Adipocyte (in vitro differentiated cells): Measurements from ENCODE around the gene PRR18.
A peak's percentile ranks its signal among the peaks of the same experiment; 100 is the strongest.

Source experiments
- DNase-seq: peaks from one replicate; pipeline ENCODE4 v3.0.0-alpha.2; 2015; ENCODE audit warnings: low read depth
- H3K27me3 ChIP-seq: replicated peaks from 2 replicates; pipeline ENCODE4 v1.7.0; 2013; ENCODE audit warnings: mild to moderate bottlenecking, low read length, moderate library complexity; ENCODE audit not compliant: control insufficient read depth, insufficient read depth
- H3K36me3 ChIP-seq: 2 replicates; pipeline ENCODE4 v1.7.0; 2013; ENCODE audit warnings: low read length, mild to moderate bottlenecking, moderate library complexity; ENCODE audit not compliant: control insufficient read depth, insufficient read depth, severe bottlenecking
- H3K4me1 ChIP-seq: 2 replicates; pipeline ENCODE4 v1.7.0; 2013; ENCODE audit warnings: mild to moderate bottlenecking, low read length, moderate library complexity; ENCODE audit not compliant: control insufficient read depth, insufficient read depth
- H3K4me3 ChIP-seq: 2 replicates; pipeline ENCODE4 v1.7.0; 2013; ENCODE audit warnings: mild to moderate bottlenecking, low read length, moderate library complexity
- H3K9ac ChIP-seq: 2 replicates; pipeline ENCODE4 v1.7.0; 2013; ENCODE audit warnings: mild to moderate bottlenecking, low read length, moderate library complexity
- H3K9me3 ChIP-seq: 2 replicates; pipeline ENCODE4 v1.7.0; 2013; ENCODE audit warnings: mild to moderate bottlenecking, low read length, moderate library complexity; ENCODE audit not compliant: control insufficient read depth

The PRR18 gene

DNA sequence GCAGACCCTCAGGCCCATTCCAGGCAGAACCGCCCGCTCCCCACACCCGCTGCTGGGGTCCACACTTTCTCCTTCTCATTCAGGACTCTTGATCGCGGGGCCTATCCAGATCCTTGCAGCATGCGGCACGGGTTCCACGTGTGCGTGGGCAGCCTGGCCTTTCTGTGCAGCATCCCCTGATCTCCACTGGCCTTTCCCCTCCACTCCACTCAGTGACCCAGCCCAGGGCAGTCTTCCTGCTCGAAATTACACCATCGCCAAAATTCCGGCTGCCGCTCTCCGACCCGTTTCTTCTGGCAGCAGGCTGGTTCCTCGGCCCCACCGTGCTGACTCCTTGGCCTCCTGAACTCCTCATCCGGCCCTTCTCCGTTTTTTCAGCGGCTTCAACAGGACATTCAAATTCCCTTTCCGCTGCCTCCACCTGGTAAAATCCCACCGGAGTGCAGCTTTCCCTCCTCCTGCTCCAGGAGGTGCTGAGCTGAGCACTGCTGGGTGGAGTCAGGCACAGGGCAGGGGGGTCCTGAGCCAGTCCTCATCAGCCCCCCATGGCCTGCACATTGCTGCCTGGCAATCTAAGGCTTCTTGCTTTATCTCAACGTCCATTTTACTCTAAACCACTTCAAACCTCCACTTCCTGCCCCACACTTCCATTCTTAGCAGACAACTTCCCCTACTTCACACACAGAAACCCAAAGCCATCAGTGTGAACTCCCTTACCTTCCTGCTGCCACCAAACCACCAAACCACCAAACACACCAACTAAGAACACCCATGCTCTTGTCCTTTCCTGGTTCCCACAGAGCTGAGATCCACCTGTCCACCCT is 25.2 kb upstream of the PRR18 start:
- H3K9ac ChIP-seq: no peak overlapping the region
- no peak for DNase-seq
- no peaks in the 10 kb centered on the region for H3K9me3 ChIP-seq
- H3K4me3 ChIP-seq: no peak overlapping the region
- H3K4me1 ChIP-seq: peaks cover 15% of the 10 kb centered on the region
- no peaks in the 10 kb centered on the region for H3K27me3 ChIP-seq
- peaks cover 34% of the 10 kb centered on the region for H3K36me3 ChIP-seq

DNA sequence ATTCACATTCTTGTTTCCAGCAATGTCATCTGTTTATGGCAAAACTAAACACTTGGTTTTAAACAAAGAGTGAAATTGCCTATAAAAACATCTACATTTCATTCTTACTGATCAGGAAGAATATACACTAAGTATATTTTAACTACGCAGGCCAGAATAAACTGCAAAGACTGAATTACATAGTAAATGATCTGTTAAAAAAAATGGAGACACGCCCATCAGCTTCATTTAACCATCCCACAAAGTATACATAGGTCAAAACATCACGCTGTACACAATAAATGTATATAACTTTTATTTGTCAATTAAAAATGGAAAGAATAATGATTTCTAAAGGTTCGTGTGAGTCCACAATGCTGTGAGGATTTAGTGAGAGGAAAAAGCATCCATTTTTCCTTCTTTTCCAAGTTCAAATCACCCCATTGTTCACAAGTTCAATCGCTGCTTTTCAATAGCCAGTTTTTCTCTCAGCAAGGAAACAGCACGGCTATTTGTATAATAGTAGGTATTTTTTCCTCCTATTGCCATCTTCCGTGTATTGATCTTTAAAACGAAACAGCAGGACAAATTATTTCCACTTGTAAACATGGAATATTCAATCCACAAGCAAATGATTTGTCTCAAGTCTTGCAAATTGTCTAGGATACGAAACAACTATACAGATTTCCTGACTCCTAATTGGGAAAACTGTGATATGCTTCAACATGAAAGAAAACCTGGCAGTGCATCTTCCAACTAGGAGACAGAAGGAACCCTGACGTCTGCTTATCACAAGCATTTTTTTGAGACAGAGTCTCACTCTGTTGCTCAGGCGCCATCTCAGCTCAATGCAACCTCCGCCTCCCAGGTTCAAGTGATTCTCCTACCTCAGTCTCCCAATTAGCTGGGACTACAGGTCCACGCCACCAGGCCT is 23.6 kb upstream of the PRR18 start:
- no peaks in the 10 kb centered on the region for H3K9me3 ChIP-seq
- DNase-seq: no peak
- H3K36me3 ChIP-seq: peaks cover 36% of the 10 kb centered on the region
- H3K27me3 ChIP-seq: no peaks in the 10 kb centered on the region
- H3K9ac ChIP-seq: no peak overlapping the region
- H3K4me1 ChIP-seq: peaks cover 15% of the 10 kb centered on the region
- H3K4me3 ChIP-seq: no peak overlapping the region

DNA sequence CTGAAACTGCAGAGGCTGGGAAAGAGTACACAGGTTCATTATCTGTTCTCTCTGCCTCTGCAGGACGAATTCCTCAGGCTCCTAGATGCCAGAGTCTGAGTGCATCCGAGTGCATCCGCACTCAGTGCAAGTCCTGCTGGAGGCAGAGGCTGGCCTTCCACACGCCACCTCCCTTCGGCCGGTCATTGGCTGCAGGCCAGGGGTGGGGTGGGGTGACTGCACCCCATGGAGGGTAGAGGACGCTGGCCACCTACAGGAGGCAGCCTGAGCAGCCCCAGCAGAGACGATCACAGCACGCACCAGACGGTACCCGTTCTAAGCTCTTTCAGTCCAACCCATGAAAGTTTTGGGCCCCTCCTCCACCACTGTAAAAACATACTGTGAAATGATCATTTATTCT is 22.4 kb upstream of the PRR18 start:
- Histone ChIP-seq H3K4me1 (peaks cover 15% of the 10 kb centered on the region), H3K9ac (no peak overlapping the region), H3K27me3 (no peaks in the 10 kb centered on the region), H3K9me3 (no peaks in the 10 kb centered on the region), H3K4me3 (no peak overlapping the region), H3K36me3 (peaks cover 40% of the 10 kb centered on the region)
- peak; percentile 4 for DNase-seq

DNA sequence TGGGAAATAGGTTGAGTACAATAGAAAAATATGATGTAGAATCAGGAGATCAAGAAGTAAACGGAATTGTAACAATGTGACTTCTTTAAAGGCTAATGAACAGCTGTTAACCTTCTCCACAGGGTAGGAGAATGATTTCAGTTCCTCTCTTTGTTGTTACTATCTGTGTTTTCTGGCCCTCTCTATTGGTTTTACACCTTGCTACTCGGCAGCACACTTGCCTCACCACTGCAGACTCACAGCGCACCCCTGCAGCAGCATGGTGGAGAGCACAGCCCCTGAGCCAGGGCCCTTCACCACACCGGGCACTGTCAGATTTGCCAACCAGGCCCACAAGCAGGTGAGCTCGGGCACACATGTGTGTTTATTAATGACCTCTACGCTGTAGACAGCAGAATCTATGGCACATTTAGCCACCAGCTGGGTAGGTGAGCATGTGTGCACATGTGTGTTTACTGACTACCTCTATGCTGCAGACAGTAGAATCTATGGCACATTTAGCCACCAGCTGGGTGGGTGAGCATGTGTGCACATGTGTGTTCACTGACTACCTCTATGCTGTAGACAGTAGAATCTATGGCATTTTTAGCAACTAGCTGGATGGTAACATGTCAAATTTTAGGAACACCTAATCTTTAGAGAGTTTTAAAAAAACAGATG is 17.3 kb upstream of the PRR18 start:
- Histone ChIP-seq H3K9me3 (no peaks in the 10 kb centered on the region), H3K36me3 (peaks cover 74% of the 10 kb centered on the region), H3K4me3 (no peak overlapping the region), H3K4me1 (peaks cover 6% of the 10 kb centered on the region), H3K27me3 (no peaks in the 10 kb centered on the region), H3K9ac (no peak overlapping the region)
- no peak for DNase-seq

DNA sequence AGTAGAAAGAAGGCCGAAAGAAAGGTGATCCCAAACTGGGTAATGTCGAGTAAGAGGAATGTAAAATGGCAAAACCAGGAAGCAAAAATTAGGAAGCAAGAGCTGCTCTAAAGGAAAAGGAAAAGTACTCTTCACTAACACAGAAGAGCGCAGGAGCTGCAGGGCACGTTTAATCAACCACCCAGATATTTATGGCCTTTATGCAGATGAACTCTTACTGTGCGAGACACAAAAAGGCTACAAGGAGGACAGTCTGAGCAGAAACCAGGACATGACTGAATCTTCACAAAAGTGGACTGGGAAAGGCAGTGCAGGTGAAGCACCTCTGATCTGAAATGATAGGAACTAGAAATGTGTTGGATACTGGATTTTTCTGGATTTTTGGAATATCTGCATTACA is 15.2 kb upstream of the PRR18 start:
- H3K4me1 ChIP-seq: no peaks in the 10 kb centered on the region
- no peak for DNase-seq
- H3K9ac ChIP-seq: no peak overlapping the region
- peaks cover 90% of the 10 kb centered on the region for H3K36me3 ChIP-seq
- no peaks in the 10 kb centered on the region for H3K9me3 ChIP-seq
- H3K27me3 ChIP-seq: no peaks in the 10 kb centered on the region
- H3K4me3 ChIP-seq: no peak overlapping the region

DNA sequence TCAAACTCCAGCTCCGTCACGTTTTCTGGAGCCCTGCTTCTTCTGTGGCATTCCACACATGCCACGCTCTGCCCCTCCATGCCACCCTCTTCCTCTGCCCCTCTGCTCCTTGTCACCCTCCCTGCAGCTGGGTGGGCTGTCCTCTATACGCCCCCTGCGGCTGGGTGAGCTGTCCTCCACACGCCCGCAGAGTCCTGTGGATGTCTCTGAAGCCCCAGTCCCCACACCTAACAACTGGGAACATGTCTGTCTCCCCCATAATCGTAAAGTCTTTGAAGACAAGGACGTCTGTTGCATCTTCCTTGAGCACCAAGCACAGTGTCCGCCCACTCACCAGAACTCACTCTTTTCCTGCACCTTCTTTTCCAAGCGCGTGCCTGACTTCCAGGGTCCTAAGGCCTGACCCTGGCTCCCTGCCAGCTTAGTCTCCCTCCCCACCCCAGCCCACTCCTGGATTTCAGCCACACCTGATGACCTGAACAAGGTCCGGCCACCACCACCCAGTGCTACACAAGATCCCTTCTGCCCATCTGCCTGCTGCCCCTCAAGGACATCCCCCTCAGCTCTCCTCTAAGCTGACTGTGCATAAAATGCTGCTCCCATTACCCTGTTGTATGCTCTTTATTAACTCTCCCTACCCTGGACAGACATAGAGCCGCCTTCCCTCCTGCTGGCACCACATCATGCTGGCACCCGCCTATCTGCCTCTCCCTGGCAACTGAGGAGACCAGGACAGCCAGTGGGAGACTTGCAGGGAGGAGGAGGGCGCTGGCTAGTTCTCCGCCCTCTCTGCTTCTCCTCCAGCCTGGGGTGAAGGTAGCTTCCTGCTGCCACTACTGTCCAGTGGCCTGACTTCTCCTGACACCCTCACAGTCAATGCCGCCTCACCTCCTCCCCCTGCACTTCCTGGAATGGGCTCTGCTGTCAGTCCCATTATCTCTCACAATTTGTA is 10.7 kb upstream of the PRR18 start:
- Histone ChIP-seq H3K9ac (no peak overlapping the region), H3K36me3 (peaks cover 54% of the 10 kb centered on the region), H3K4me1 (no peaks in the 10 kb centered on the region), H3K4me3 (no peak overlapping the region), H3K9me3 (no peaks in the 10 kb centered on the region), H3K27me3 (no peaks in the 10 kb centered on the region)
- DNase-seq: no peak

DNA sequence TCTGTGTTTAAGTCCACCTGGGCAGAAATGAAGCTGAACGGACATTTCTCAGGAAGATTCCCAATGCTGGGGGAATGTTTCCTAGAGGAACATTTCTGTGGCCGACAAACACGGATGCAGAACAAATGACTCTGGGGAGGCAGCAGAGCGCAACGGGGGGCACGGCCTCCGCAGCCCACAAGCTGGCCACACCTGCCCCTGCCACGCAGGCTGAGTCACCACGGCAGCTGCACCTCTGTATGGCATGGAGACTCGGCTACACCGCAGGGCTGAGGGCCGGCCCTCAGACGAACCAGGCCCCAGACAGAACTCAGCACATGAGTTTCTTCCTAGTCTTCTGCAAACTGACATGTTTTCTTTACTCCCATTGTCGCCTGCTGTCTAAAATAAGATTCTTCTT is 10.0 kb upstream of the PRR18 start:
- Histone ChIP-seq H3K9me3 (no peaks in the 10 kb centered on the region), H3K4me3 (no peak overlapping the region), H3K9ac (no peak overlapping the region), H3K4me1 (no peaks in the 10 kb centered on the region), H3K36me3 (peaks cover 47% of the 10 kb centered on the region), H3K27me3 (no peaks in the 10 kb centered on the region)
- no peak for DNase-seq

DNA sequence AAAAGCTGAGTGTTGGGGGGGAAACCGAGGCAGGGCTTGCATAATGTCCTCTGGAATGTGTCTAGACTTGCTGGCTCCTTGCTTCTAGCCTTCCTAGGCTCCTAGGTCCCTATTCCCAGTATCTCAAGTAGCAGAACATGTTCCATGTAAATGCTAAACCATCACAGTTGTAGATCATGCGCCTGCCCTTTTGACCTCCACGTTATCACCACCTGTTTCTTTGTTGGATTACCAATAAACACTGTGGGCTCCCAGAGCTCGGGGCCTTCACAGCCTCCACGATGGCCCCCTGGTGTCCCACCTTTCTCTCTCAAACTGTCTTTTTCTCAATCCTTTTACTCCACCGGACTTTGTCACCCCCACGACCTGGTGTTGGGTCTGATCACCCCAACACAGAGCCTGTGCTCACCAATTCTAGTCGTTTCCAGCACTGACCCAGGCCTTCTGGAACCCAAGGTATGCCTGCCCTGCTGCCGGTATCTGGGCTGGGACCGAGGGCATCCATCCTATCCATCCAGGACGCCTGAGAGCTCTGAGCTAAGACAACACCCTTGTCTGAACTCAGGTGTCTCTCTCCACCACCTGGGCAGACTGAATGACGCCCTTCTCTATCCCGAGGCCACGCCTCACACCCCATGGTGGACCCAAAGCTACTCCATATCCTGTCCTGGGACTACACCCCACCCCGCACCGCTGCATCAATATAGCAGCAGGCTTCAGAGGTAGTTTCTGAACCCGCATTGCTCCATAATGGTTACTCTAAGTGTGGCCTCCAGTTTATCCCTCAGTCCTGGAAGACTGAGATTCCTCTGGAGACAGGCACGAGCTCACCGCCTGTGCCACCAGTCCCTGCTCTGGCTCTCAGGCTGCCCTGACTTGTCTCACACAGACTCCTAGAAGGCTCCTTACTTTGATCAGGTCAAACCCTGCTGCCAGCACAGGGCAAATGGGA is 9.3 kb upstream of the PRR18 start:
- Histone ChIP-seq H3K4me1 (no peaks in the 10 kb centered on the region), H3K36me3 (peaks cover 40% of the 10 kb centered on the region), H3K9ac (no peak overlapping the region), H3K27me3 (no peaks in the 10 kb centered on the region), H3K4me3 (no peak overlapping the region), H3K9me3 (no peaks in the 10 kb centered on the region)
- no peak for DNase-seq

DNA sequence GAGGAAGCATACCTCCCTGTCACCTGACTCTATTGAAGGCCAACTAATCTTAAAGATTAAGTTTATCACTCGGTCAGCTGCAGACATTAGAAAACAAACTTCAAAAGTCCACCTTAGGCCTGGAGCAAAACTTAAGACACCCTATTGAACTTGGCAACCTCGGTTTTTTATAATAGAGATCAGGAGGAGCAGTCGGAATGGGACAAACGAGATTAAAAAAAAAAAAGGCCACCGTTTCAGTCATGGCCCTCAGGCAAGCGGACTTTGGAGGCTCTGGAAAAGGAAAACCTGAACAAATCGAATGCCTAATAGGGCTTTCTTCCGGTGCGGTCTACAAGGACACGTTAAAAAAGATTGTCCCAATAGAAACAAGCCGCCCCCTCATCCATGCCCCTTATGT is 7.2 kb upstream of the PRR18 start:
- Histone ChIP-seq H3K4me3 (no peak overlapping the region), H3K36me3 (peaks cover 23% of the 10 kb centered on the region), H3K9me3 (no peaks in the 10 kb centered on the region), H3K9ac (no peak overlapping the region), H3K4me1 (no peaks in the 10 kb centered on the region), H3K27me3 (peaks cover under 1% of the 10 kb centered on the region)
- no peak for DNase-seq

DNA sequence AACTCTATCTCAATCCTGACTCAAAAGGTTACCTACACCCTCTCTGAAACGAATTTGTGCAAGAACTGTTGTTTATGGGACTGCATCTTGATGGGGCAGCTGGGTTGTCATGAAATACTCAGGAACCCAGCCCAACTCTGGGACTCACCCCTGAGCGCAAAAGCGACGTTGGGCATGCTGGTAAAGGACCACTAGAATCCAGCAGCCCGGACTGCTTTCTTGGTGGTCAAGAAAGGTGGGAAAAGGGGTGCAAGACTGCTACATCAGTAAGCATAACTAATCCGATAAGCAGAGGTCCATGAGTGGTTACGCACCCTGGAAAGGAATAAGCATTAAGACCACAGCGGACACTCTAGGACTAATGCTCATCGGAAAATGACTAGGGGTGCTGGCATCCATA is 6.3 kb upstream of the PRR18 start:
- H3K4me3 ChIP-seq: no peak overlapping the region
- H3K4me1 ChIP-seq: no peaks in the 10 kb centered on the region
- H3K9ac ChIP-seq: no peak overlapping the region
- H3K9me3 ChIP-seq: no peaks in the 10 kb centered on the region
- peaks cover 9% of the 10 kb centered on the region for H3K27me3 ChIP-seq
- H3K36me3 ChIP-seq: peaks cover 13% of the 10 kb centered on the region
- DNase-seq: no peak
